GM12872 (cell line): Measurements from ENCODE around the gene CYSRT1.

Experiments
- TF ChIP-seq, protein P1 (sequence below): IDR thresholded peaks from 3 replicates; pipeline ENCODE4 v1.5.1; 2011; ENCODE audit warnings: low read depth, mild to moderate bottlenecking, low read length, moderate library complexity; ENCODE audit not compliant: insufficient read depth

Gene CYSRT1

DNA sequence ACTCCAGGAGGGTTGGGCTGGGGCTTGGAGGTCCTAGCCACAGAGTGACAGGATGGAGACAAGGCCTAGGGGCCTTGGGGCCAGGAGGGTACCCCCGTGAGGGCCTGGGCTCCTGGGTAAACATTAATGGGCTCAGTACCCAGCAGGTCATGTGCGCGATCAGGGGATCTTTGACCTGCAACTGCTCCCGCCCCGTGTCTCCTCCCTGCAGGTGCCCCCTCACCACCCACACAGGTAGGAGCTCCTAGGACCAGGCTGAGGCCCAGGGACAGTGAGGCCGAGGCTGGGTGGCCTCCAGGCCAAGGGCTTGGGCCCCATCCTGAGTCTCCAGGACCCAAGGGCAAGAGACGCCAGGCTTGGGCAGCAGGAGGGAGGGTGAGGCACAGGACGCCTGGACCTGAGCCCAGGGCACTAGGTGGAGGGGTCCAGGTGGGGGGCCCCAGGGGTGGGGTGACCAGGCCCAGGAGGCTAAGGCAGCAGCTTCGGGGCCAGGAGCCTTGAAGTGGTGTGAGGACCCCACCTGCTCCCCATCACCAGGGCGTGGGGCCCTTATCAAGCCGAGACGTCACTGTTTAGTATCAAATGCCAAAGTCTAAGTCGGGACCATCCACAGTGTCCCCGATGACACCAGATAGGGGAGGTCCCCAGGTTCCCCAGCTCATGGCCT lies 5.9 kb downstream of the CYSRT1 start, which contains the start of gene SLC34A3:
Gene SLC34A3 (plus strand): TSS at position 197 of the 667 bp plus-strand sequence. CDS start 802 bp downstream, outside the sequence.
- TF ChIP-seq, protein P1, sequence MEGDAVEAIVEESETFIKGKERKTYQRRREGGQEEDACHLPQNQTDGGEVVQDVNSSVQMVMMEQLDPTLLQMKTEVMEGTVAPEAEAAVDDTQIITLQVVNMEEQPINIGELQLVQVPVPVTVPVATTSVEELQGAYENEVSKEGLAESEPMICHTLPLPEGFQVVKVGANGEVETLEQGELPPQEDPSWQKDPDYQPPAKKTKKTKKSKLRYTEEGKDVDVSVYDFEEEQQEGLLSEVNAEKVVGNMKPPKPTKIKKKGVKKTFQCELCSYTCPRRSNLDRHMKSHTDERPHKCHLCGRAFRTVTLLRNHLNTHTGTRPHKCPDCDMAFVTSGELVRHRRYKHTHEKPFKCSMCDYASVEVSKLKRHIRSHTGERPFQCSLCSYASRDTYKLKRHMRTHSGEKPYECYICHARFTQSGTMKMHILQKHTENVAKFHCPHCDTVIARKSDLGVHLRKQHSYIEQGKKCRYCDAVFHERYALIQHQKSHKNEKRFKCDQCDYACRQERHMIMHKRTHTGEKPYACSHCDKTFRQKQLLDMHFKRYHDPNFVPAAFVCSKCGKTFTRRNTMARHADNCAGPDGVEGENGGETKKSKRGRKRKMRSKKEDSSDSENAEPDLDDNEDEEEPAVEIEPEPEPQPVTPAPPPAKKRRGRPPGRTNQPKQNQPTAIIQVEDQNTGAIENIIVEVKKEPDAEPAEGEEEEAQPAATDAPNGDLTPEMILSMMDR, result no peak

DNA sequence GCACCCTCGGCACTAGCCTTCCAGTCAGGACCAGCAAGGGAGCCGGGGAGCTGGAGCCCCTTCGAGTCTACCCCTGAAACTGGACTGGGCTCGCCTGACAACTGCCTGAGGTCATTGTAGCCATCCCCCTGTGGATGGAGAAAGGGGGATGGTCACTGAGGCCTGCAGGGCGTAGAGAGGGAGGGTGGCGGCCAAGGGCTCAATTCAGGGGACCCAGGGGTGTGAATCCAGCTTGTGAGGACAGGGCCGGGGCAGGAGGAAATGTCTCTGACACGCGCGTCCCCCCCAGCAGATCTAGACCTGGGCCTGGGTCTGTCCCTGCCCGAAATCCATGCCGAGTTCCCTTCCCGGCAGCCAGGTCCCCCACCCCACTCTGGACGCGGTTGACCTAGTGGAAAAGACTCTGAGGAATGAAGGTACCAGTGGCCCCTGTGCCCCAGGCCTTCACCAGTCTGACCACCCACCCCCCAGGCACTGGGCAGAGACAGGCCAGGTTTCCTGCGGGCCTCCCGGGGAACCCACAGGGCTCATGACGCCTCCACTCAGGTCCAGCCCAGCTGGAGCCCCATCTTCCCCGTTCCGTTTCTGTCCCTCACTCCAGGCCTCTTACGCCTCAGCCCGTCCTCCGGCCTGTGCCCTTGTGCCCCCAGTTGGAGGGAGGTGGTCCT lies 6.5 kb downstream of the CYSRT1 start:
- TF ChIP-seq, protein P1, result no peak

DNA sequence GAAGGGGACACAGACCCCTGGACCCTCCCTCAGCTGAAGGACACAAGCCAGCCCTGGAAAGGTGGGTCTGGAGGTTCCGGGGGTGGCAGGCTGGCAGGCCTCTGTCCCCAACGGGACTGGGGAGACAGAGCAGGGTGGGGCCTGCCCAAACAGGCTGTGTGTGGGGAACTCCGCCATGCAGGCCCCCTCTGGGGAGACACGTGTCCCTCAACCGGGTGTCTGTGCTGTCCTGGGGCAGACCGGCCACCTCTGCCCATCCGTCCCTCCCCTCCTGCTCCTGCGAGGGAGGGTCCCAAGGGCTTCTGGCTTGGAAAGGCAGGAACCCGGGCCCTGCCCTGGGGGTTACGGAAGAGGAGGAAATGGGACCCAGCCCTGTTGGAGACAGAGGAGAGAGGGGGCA lies 7.1 kb downstream of the CYSRT1 start:
- TF ChIP-seq, protein P1, result no peak

DNA sequence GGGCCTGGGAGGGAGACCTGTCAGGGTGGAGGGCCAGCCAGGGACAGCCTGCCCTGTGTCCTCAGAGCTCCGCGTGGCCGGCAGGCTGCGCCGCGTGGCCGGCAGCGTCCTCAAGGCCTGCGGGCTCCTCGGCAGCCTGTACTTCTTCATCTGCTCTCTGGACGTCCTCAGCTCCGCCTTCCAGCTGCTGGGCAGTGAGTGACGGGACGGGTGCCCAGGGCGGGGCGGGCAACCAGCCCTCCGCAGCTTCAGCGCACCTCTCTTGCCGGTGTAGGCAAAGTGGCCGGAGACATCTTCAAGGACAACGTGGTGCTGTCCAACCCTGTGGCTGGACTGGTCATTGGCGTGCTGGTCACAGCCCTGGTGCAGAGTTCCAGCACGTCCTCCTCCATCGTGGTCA lies 7.5 kb downstream of the CYSRT1 start:
- TF ChIP-seq, protein P1, result no peak

DNA sequence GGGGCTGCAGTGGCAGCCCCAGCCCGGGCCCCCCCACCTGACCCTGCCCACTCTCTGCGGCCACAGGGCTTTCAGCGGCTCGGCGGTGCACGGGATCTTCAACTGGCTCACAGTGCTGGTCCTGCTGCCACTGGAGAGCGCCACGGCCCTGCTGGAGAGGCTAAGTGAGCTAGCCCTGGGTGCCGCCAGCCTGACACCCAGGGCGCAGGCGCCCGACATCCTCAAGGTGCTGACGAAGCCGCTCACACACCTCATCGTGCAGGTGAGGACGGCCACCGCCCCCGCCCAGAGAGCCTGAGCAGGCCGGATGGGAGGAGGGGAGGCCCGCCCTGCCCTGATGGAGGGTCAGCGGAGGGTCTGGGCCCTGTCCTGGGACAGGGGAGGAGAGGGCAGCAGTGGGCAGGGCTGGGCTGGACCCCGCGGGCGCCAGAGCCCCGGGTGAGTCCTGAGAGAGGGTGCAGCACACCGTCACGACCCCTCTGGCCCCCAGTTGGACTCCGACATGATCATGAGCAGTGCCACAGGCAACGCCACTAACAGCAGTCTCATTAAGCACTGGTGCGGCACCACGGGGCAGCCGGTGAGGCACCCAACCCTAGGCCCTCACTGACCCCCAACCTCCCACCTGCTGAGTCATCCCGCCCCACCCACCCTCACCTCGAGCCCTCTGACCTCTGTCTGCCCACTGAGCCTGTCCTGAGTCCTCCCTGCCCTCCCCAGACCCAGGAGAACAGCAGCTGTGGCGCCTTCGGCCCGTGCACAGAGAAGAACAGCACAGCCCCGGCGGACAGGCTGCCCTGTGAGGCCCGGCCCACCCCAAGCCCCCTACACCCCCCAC lies 8.4 kb downstream of the CYSRT1 start:
- TF ChIP-seq, protein P1, result no peak

DNA sequence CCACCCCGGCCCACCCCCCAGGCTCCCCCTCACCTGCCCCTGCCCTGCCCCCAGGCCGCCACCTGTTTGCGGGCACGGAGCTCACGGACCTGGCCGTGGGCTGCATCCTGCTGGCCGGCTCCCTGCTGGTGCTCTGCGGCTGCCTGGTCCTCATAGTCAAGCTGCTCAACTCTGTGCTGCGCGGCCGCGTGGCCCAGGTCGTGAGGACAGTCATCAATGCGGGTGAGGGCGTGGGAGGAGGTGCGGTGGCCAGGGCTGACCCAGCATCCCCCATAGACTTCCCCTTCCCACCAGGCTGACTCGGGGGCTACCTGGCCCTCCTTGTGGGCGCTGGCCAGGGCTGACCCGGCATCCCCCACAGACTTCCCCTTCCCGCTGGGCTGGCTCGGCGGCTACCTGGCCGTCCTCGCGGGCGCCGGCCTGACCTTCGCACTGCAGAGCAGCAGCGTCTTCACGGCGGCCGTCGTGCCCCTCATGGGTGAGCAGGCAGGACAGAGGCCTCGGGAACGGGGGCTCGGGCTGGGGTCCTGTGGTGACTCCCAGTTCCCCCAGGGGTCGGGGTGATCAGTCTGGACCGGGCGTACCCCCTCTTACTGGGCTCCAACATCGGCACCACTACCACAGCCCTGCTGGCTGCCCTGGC lies 9.2 kb downstream of the CYSRT1 start:
- TF ChIP-seq, protein P1, result no peak
